ENCODE results near the gene S100A13.

Gene S100A13

GRCh38 chr1:153607381-153607780 is 19.9 kb downstream of the S100A13 start:
- POLR2A ChIA-PET: no interaction called here

GRCh38 chr1:153606194-153606593 is 21.1 kb downstream of the S100A13 start:
- DNase-seq (ENCODE audit: extremely low spot score): no peak
- CTCF ChIA-PET: interaction anchor here (2.4 to 4.4 kb wide), 2 partner anchors 12 to 21 kb away, joined by 7 to 22 read pairs; partner anchors contain the start of gene S100A13
- TF ChIP-seq, protein P1, sequence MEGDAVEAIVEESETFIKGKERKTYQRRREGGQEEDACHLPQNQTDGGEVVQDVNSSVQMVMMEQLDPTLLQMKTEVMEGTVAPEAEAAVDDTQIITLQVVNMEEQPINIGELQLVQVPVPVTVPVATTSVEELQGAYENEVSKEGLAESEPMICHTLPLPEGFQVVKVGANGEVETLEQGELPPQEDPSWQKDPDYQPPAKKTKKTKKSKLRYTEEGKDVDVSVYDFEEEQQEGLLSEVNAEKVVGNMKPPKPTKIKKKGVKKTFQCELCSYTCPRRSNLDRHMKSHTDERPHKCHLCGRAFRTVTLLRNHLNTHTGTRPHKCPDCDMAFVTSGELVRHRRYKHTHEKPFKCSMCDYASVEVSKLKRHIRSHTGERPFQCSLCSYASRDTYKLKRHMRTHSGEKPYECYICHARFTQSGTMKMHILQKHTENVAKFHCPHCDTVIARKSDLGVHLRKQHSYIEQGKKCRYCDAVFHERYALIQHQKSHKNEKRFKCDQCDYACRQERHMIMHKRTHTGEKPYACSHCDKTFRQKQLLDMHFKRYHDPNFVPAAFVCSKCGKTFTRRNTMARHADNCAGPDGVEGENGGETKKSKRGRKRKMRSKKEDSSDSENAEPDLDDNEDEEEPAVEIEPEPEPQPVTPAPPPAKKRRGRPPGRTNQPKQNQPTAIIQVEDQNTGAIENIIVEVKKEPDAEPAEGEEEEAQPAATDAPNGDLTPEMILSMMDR (IDR thresholded peaks at IDR 0.05; ENCODE audit: control extremely low read depth, extremely low read depth, low read depth, missing control alignments): no peak
- POLR2A ChIA-PET: interaction anchor here (0.6 kb wide), 1 partner anchor 365 kb away, joined by 5 read pairs; no protein-coding TSS in a partner anchor

More at GRCh38 chr1:153607381-153607780, 19.9 kb downstream of the S100A13 start:
- TF ChIP-seq, protein P1 (IDR thresholded peaks at IDR 0.05; ENCODE audit: control extremely low read depth, extremely low read depth, low read depth, missing control alignments): no peak
- CTCF ChIA-PET: interaction anchor here (1.1 to 4.4 kb wide), 5 partner anchors 11 to 255 kb away, joined by 3 to 22 read pairs (median 7); partner anchors contain the start of gene S100A13
- peak; percentile 8 for DNase-seq (ENCODE audit: extremely low spot score)

DNA sequence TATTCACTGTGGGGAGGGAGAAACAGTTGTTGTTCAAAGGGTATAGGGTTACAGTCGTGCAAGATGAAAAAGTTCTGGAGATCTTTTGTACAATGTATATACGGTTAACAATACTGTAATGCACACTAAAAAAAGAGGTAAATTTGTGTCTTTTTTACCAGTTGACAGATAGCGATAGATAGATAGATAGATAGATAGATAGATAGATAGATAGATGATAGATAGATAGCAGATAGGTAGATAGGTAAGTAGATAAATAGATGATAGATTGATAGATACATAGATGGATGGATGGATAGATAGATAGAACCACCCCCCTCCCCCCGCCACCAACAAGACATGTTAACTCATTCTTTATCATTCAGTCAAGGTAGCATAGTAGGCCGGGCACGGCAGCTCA is 24.6 kb downstream of the S100A13 start:
- TF ChIP-seq, protein P1 (IDR thresholded peaks at IDR 0.05; ENCODE audit: control extremely low read depth, extremely low read depth, low read depth, missing control alignments): no peak
- POLR2A ChIA-PET: no interaction called here
- no peak for DNase-seq (ENCODE audit: extremely low spot score)
- CTCF ChIA-PET: interaction anchor here (1.4 to 2.4 kb wide), 2 partner anchors 15 to 16 kb away, joined by 5 to 6 read pairs; no protein-coding TSS in a partner anchor

DNA sequence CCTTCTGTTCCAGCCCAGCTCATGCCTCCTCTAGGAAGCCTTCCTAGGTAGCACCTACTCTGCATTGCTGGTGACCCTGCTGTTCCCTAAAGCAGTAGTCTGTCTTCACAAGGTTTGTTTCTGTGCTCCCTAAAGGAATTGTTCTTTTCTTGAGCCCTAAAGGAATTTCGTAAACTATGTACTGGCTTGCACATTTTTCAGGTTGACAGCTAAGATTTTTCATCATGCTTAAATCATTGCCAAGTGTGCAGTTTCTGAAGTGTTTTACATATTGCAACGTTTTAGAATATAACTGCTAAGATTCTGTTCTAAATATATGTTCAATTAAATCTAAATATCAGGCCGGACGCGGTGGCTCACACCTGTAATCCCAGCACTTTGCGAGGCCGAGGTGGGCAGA is 27.5 kb downstream of the S100A13 start:
- DNase-seq (ENCODE audit: extremely low spot score): no peak
- ChIA-PET CTCF (interaction anchor here (1.0 to 4.0 kb wide), 6 partner anchors 15 to 67 kb away, joined by 3 to 21 read pairs (median 9); partner anchors contain the start of genes S100A13 and S100A14), POLR2A (no interaction called here)
- TF ChIP-seq, protein P1 (IDR thresholded peaks at IDR 0.05; ENCODE audit: control extremely low read depth, extremely low read depth, low read depth, missing control alignments): no peak

DNA sequence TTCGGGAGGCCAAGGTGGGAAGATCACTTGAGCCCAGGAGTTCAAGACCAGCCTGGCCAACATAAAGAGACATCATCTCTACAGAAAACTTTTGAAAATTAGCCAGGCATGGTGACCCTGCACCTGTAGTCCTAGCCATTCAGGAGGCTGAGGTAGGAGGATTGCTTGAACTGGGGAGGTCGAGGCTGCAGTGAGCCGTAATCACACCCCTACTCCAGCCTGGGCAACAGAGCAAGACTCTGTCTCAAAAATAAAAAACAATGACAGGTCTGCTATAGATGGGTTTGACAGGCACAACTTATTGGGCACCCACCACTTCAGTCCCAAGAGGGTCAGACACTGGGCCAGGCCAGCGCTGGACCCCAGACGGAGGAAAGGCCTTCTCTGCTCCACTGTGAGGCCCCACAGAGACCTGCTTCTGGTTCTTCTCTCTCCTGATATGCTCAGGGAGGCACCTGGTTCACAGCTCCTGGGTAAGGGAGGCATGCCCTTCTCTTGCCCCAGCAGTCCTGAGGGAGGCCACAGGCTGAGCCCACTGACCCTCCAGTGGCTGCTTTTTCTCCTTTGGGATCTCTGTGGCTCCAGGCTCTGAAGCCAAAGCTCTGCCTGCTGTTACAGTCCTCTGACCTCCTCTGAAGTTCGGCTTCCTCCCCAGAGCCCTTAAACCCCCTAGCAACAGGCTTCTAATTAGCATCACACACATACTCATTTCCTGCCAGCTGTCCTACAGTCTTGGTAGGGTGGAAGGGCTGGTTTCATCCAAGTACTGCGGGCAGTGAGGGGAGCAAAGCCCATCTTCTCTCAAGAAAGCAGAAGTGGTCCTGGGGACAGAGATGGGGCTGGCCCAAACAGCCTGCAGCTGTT is 28.8 kb downstream of the S100A13 start:
- DNase-seq (ENCODE audit: extremely low spot score): peak; percentile 88
- TF ChIP-seq, protein P1 (IDR thresholded peaks at IDR 0.05; ENCODE audit: control extremely low read depth, extremely low read depth, low read depth, missing control alignments): no peak
- POLR2A ChIA-PET: interaction anchor here (0.9 to 1.1 kb wide), 2 partner anchors 14 to 35 kb away, joined by 3 to 5 read pairs; partner anchors contain the start of gene CHTOP
- CTCF ChIA-PET: interaction anchor here (1.2 to 4.0 kb wide), 6 partner anchors 16 to 30 kb away, joined by 3 to 21 read pairs (median 9); partner anchors contain the start of genes S100A13 and S100A14

- CTCF ChIA-PET: interaction anchor here (3.2 to 4.0 kb wide), 2 partner anchors 20 to 25 kb away, joined by 13 to 21 read pairs; partner anchors contain the start of gene S100A14
- POLR2A ChIA-PET: no interaction called here
- no peak for DNase-seq (ENCODE audit: extremely low spot score)
- TF ChIP-seq, protein P1 (IDR thresholded peaks at IDR 0.05; ENCODE audit: control extremely low read depth, extremely low read depth, low read depth, missing control alignments): no peak
These were observed 30.1 kb downstream of the S100A13 start for GRCh38 chr1:153597206-153597605.
